Fibroblast of lung (primary cell): ENCODE data around the gene UNC13C. TPM values are rescaled to one million over a fixed set of nuclear protein-coding genes. Genes with fewer than 3 reads are reported as not detected.

Experiments
- DNase-seq, 2 donors: peaks; one replicate each; pipeline versions ENCODE4 v3.0.0 to v3.0.0-alpha.2; 2010; ENCODE audit warnings: low read depth in 2 of 2
- H2AFZ ChIP-seq: 2 replicates; pipeline ENCODE4 v1.5.1; 2012; ENCODE audit warnings: low read length, control low read depth, inconsistent platforms
- H3K27ac ChIP-seq: 2 replicates; pipeline ENCODE4 v1.5.1; 2011; ENCODE audit warnings: low read length, control low read depth; ENCODE audit not compliant: insufficient read depth
- H3K27me3 ChIP-seq: 2 replicates; pipeline ENCODE4 v1.5.1; 2011; ENCODE audit warnings: mild to moderate bottlenecking, low read length; ENCODE audit not compliant: control insufficient read depth, insufficient read depth
- H3K36me3 ChIP-seq: 2 replicates; pipeline ENCODE4 v1.5.1; 2011; ENCODE audit warnings: low read length; ENCODE audit not compliant: control insufficient read depth, insufficient read depth
- H3K4me1 ChIP-seq: 2 replicates; pipeline ENCODE4 v1.5.1; 2011; ENCODE audit warnings: low read length; ENCODE audit not compliant: control insufficient read depth, insufficient read depth; ENCODE audit errors: extremely low read depth
- H3K4me2 ChIP-seq: 2 replicates; pipeline ENCODE4 v1.5.1; 2011; ENCODE audit warnings: low read length, control low read depth; ENCODE audit not compliant: insufficient read depth; ENCODE audit errors: extremely low read depth
- H3K4me3 ChIP-seq, 4 experiments: fragments of 200-600 bp in 1 of 4; sonication (generic) in 1 of 4; replicated peaks in 1 of 4; 2 replicates each; pipeline ENCODE4 v1.5.1; 2011 to 2016; ENCODE audit warnings: low read length in 4 of 4, low read depth in 3 of 4, mild to moderate bottlenecking in 3 of 4, control low read depth in 2 of 4, inconsistent platforms in 1 of 4, mixed read lengths in 1 of 4; ENCODE audit not compliant: insufficient read depth in 1 of 4; ENCODE audit errors: control extremely low read depth in 1 of 4
- H3K79me2 ChIP-seq: 2 replicates; pipeline ENCODE4 v1.5.1; 2012; ENCODE audit warnings: mild to moderate bottlenecking, low read length, inconsistent platforms; ENCODE audit not compliant: control insufficient read depth, insufficient read depth
- H3K9ac ChIP-seq: 2 replicates; pipeline ENCODE4 v1.5.1; 2011; ENCODE audit warnings: mild to moderate bottlenecking, low read length, control low read depth; ENCODE audit not compliant: insufficient read depth
- H3K9me3 ChIP-seq: 2 replicates; pipeline ENCODE4 v1.5.1; 2012; ENCODE audit warnings: low read depth, low read length; ENCODE audit not compliant: control insufficient read depth, insufficient read depth
- H4K20me1 ChIP-seq: 2 replicates; pipeline ENCODE4 v1.5.1; 2011; ENCODE audit warnings: low read length; ENCODE audit not compliant: control insufficient read depth, insufficient read depth; ENCODE audit errors: extremely low read depth
- EZH2 ChIP-seq: IDR thresholded peaks from 2 replicates; pipeline ENCODE4 v1.5.1; 2012; ENCODE audit warnings: low read length, control low read depth, mild to moderate bottlenecking; ENCODE audit errors: missing control alignments
- polyA plus RNA-seq, 2 donors: library from polyadenylated mRNA; depleted of rRNA in 1 of 2; stranded (reverse) in 1 of 2; unstranded in 1 of 2; fragments of >200 nt; gene quantifications; 2 replicates each; pipeline ENCODE4 v1.2.1, GENCODE V29; 2011 to 2012; ENCODE audit warnings: missing spikeins in 1 of 2
- total RNA-seq: library from RNA; depleted of rRNA; stranded (reverse); fragments of >200 nt; gene quantifications from 2 replicates; pipeline ENCODE4 v1.2.1, GENCODE V29; 2014
- TF ChIP-seq, protein P1 (sequence below), 2 donors: IDR thresholded peaks in 1 of 2; conservative IDR thresholded peaks in 1 of 2; 1 replicate in 1 of 2; 2 replicates in 1 of 2; pipeline ENCODE4 v1.5.1; 2011 to 2012; ENCODE audit warnings: low read length in 2 of 2, control low read depth in 1 of 2, inconsistent platforms in 1 of 2, low read depth in 1 of 2, mild to moderate bottlenecking in 1 of 2

Gene UNC13C
- total and polyA plus RNA-seq, 2 donors (not counting 1 experiment from before 2014, with no cell fraction given): not detected

DNA sequence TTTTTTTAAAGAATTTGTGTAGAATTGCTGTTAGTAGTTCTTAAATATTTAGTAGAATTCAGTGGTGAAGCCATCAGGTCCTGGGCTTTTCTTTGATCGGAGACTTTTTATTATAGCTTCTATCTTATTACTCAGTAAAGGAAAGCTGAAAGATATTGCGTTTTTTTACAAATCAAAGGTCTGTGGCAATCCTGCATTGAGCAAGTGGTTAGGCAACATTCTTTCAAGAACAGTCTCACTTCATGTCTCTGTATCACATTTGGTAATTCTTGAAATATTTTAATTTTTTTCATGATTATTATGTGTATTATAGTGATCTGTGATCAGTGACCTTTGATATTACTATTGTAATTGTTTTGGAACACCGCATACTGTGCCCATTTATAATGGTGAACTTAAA is 140.8 kb downstream of the UNC13C start:
- Histone ChIP-seq H3K9me3 (no peaks in the 10 kb centered on the region), H3K9ac (no peak overlapping the region), H3K4me2 (no peak overlapping the region), H2AFZ (no peak overlapping the region), H3K4me3 (no peak overlapping the region), H3K4me1 (no peaks in the 10 kb centered on the region), H3K27ac (no peak overlapping the region), H4K20me1 (no peaks in the 10 kb centered on the region), H3K27me3 (no peaks in the 10 kb centered on the region), H3K36me3 (no peaks in the 10 kb centered on the region), H3K79me2 (no peaks in the 10 kb centered on the region)
- no peak for TF ChIP-seq EZH2
- TF ChIP-seq, protein P1, sequence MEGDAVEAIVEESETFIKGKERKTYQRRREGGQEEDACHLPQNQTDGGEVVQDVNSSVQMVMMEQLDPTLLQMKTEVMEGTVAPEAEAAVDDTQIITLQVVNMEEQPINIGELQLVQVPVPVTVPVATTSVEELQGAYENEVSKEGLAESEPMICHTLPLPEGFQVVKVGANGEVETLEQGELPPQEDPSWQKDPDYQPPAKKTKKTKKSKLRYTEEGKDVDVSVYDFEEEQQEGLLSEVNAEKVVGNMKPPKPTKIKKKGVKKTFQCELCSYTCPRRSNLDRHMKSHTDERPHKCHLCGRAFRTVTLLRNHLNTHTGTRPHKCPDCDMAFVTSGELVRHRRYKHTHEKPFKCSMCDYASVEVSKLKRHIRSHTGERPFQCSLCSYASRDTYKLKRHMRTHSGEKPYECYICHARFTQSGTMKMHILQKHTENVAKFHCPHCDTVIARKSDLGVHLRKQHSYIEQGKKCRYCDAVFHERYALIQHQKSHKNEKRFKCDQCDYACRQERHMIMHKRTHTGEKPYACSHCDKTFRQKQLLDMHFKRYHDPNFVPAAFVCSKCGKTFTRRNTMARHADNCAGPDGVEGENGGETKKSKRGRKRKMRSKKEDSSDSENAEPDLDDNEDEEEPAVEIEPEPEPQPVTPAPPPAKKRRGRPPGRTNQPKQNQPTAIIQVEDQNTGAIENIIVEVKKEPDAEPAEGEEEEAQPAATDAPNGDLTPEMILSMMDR (conservative IDR thresholded peaks at IDR 0.05 in 1 of 2, IDR thresholded peaks at IDR 0.05 in 1 of 2; ENCODE audit: low read depth in 1 of 2, low read length in 2 of 2): no peak
- no peak for DNase-seq

DNA sequence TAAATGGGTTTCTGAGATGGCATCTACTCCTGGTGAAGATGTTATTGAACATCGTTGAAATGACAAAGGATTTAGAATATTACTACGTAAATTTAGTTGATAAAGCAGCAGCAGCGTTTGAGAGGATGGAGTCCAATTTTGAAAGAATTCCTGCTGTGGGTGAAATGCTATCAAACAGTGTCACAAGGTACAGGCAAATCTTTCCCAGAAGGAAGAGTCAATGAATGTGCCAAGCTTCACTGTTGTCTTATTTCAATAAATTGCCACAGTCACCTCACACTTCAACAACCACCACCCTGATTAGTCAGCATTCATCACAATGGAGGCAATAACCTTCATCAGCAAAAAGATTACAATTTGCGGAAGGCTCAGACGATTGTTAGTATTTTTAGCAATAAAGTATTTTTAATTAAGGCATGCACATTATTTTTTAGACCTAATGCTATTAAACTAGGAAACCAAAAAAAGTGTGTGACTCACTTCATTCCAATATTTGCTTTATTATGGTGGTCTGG is 142.8 kb downstream of the UNC13C start:
- no peak overlapping the region for H3K27ac ChIP-seq
- no peak overlapping the region for H3K4me3 ChIP-seq
- TF ChIP-seq, protein P1 (conservative IDR thresholded peaks at IDR 0.05 in 1 of 2, IDR thresholded peaks at IDR 0.05 in 1 of 2; ENCODE audit: low read depth in 1 of 2, low read length in 2 of 2): no peak
- no peak for TF ChIP-seq EZH2
- H3K36me3 ChIP-seq: no peaks in the 10 kb centered on the region
- no peaks in the 10 kb centered on the region for H4K20me1 ChIP-seq
- H3K4me1 ChIP-seq: no peaks in the 10 kb centered on the region
- no peaks in the 10 kb centered on the region for H3K27me3 ChIP-seq
- no peaks in the 10 kb centered on the region for H3K9me3 ChIP-seq
- no peaks in the 10 kb centered on the region for H3K79me2 ChIP-seq
- no peak overlapping the region for H3K4me2 ChIP-seq
- DNase-seq: no peak
- H2AFZ ChIP-seq: no peak overlapping the region
- no peak overlapping the region for H3K9ac ChIP-seq

DNA sequence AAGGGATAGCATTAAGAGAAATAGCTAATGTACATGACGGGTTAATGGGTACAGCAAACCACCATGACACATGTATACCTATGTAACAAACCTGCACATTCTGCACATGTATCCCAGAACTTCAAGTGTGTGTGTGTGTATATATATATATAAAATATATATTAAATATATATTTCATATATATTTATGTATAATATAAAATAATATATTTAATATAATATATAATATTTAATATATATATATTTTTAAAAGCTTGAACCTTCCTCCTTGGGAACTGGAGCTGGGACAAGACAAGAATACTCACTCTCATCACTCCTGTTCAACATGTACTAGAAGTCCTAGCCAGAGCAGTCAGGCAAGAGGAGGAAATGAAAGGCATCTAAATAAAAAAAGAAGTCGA is 149.3 kb downstream of the UNC13C start:
- Histone ChIP-seq H4K20me1 (no peaks in the 10 kb centered on the region), H3K79me2 (no peaks in the 10 kb centered on the region), H3K4me3 (no peak overlapping the region), H2AFZ (no peak overlapping the region), H3K9me3 (no peaks in the 10 kb centered on the region), H3K36me3 (no peaks in the 10 kb centered on the region), H3K4me1 (no peaks in the 10 kb centered on the region), H3K27me3 (no peaks in the 10 kb centered on the region), H3K27ac (no peak overlapping the region), H3K4me2 (no peak overlapping the region), H3K9ac (no peak overlapping the region)
- no peak for DNase-seq
- TF ChIP-seq, protein P1 (conservative IDR thresholded peaks at IDR 0.05 in 1 of 2, IDR thresholded peaks at IDR 0.05 in 1 of 2; ENCODE audit: low read depth in 1 of 2, low read length in 2 of 2): no peak
- TF ChIP-seq EZH2: no peak
